K562 (cell line): ENCODE measurements around the gene COL5A3. TPM values are rescaled to one million over a fixed set of nuclear protein-coding genes. Genes with fewer than 3 reads are reported as not detected.
A peak's percentile ranks its signal among the peaks of the same experiment; 100 is the strongest.

Source experiments
- ATAC-seq: fragments of 200-7000 bp; cut with Tn5 transposase; 3 replicates; pipeline ENCODE4 v1.9.1; 2020; ENCODE audit warnings: moderate library complexity
- BruUV-seq: library from RNA; stranded (reverse); fragments of 400-500 nt; replicated peaks from 2 replicates; lab custom pipeline; 2021; lab: Mats Ljungman, UMichigan
- CTCF ChIA-PET: fragments of 300-600 bp; formaldehyde crosslinking; extraction: SDS; loops from one replicate; lab custom pipeline; 2021; ENCODE audit warnings: low intra/inter-chr PET ratio; lab: Yijun Ruan, JAX
- POLR2A ChIA-PET: fragments of 300-600, 350-650 bp; sonication (Branson Sonifier 250); formaldehyde crosslinking; extraction: SDS; loops from one replicate; lab custom pipeline; 2021; ENCODE audit warnings: antibody characterized with exemption, inconsistent platforms; lab: Yijun Ruan, JAX
- DNase-seq, 4 experiments: peaks; one replicate each; pipeline versions ENCODE4 v3.0.0 to v3.0.0-alpha.2; 2011 to 2018; ENCODE audit warnings: low spot score in 3 of 4, mixed read lengths in 3 of 4; ENCODE audit errors: extremely low read depth in 1 of 4
- FAIRE-seq: peaks from 2 replicates; lab custom pipeline; 2011; peaks lifted over from hg19 to GRCh38; lab: Jason Lieb, UNC
- H2AFZ ChIP-seq: 2 replicates; pipeline ENCODE4 v1.6.0; 2011; ENCODE audit warnings: low read depth, low read length, control low read depth, inconsistent platforms
- H3K27ac ChIP-seq: fragments of 200-600 bp; 3 replicates; pipeline ENCODE4 v1.8.0; 2011; ENCODE audit warnings: low read depth, mild to moderate bottlenecking, control low read depth, inconsistent platforms, low read length, moderate library complexity, mixed read lengths; ENCODE audit errors: extremely low read depth
- H3K27me3 ChIP-seq, 2 experiments: fragments of 300-600 bp in 1 of 2; 2 replicates in 1 of 2; 3 replicates in 1 of 2; pipeline versions ENCODE4 v1.6.0 to v1.8.0; 2011; ENCODE audit warnings: inconsistent platforms in 2 of 2, low read length in 2 of 2, mild to moderate bottlenecking in 1 of 2, mixed read lengths in 1 of 2, moderate library complexity in 1 of 2; ENCODE audit not compliant: control insufficient read depth in 2 of 2, insufficient read depth in 2 of 2
- H3K36me3 ChIP-seq: fragments of 300-600 bp; 3 replicates; pipeline ENCODE4 v1.8.0; 2011; ENCODE audit warnings: mild to moderate bottlenecking, low read length, inconsistent platforms; ENCODE audit not compliant: control insufficient read depth, insufficient read depth
- H3K4me1 ChIP-seq, 2 experiments: fragments of 200-600 bp in 1 of 2; replicated peaks in 1 of 2; 2 replicates in 1 of 2; 3 replicates in 1 of 2; pipeline versions ENCODE4 v1.5.1 to v1.8.0; 2011; ENCODE audit warnings: inconsistent platforms in 2 of 2, low read length in 2 of 2, mild to moderate bottlenecking in 1 of 2, mixed read lengths in 1 of 2, moderate library complexity in 1 of 2; ENCODE audit not compliant: control insufficient read depth in 2 of 2, insufficient read depth in 2 of 2
- H3K4me2 ChIP-seq: 2 replicates; pipeline ENCODE4 v1.6.1; 2011; ENCODE audit warnings: low read length, control low read depth, inconsistent platforms, mixed read lengths; ENCODE audit not compliant: insufficient read depth
- H3K4me3 ChIP-seq: fragments of 200-600 bp; sonication (generic), shearing (Covaris generic); 2 replicates; pipeline ENCODE4 v1.5.1; 2016; ENCODE audit warnings: control low read depth, inconsistent platforms
- H3K79me2 ChIP-seq: fragments of 200-600 bp; 3 replicates; pipeline ENCODE4 v1.8.0; 2011; ENCODE audit warnings: low read length, inconsistent platforms; ENCODE audit not compliant: control insufficient read depth, insufficient read depth
- H3K9ac ChIP-seq, 2 experiments: 2 replicates each; pipeline versions ENCODE4 v1.6.0 to v1.6.1; 2011; ENCODE audit warnings: low read depth in 2 of 2, low read length in 2 of 2, control low read depth in 1 of 2, inconsistent platforms in 1 of 2, mild to moderate bottlenecking in 1 of 2, mixed read lengths in 1 of 2; ENCODE audit not compliant: insufficient read depth in 1 of 2
- H3K9me1 ChIP-seq: one replicate; pipeline ENCODE4 v1.6.0; 2011; ENCODE audit warnings: inconsistent platforms, mild to moderate bottlenecking, low read length, moderate library complexity; ENCODE audit not compliant: control insufficient read depth, insufficient read depth
- H3K9me3 ChIP-seq: replicated peaks from 2 replicates; pipeline ENCODE4 v1.5.1; 2011; ENCODE audit warnings: low read depth, low read length, inconsistent platforms; ENCODE audit not compliant: control insufficient read depth, insufficient read depth
- H4K20me1 ChIP-seq: replicated peaks from 2 replicates; pipeline ENCODE4 v1.6.1; 2011; ENCODE audit warnings: low read length, inconsistent platforms, mixed read lengths; ENCODE audit not compliant: control insufficient read depth, insufficient read depth
- BCOR ChIP-seq: fragments of 450-650 bp; IDR thresholded peaks from 2 replicates; pipeline ENCODE4 v1.6.1; 2016
- CEBPB ChIP-seq: fragments of 450-650 bp; IDR thresholded peaks from 2 replicates; pipeline ENCODE4 v1.6.1; 2016; ENCODE audit warnings: missing genetic modification characterization, missing compliant biosample characterization
- CEBPG ChIP-seq, 3 experiments: fragments of 200-800 bp in 1 of 3; sonication (Bioruptor generic) in 1 of 3; sonication (generic) in 1 of 3; formaldehyde crosslinking in 1 of 3; IDR thresholded peaks in 2 of 3; conservative IDR thresholded peaks in 1 of 3; 2 replicates each; pipeline versions ENCODE4 v1.6.1 to v1.8.0; 2016 to 2022; ENCODE audit warnings: missing compliant biosample characterization in 2 of 3, missing genetic modification characterization in 2 of 3, mild to moderate bottlenecking in 1 of 3, missing genetic modification reagents in 1 of 3
- ILF3 ChIP-seq: fragments of 450-650 bp; IDR thresholded peaks from 2 replicates; pipeline ENCODE4 v1.6.1; 2018; ENCODE audit warnings: antibody characterized with exemption, mild to moderate bottlenecking, moderate library complexity, borderline replicate concordance
- MEF2D ChIP-seq: conservative IDR thresholded peaks from 2 replicates; pipeline ENCODE4 v1.6.1; 2016; ENCODE audit warnings: low read depth, missing genetic modification characterization, missing compliant biosample characterization
- MXD1 ChIP-seq: fragments of 250-450 bp; sonication (Bioruptor Pico); IDR thresholded peaks from 2 replicates; pipeline ENCODE4 v1.8.0; 2021; ENCODE audit warnings: borderline replicate concordance, mild to moderate bottlenecking, moderate library complexity; ENCODE audit not compliant: poor library complexity, severe bottlenecking
- RERE ChIP-seq: sonication (generic); formaldehyde crosslinking; IDR thresholded peaks from 2 replicates; pipeline ENCODE4 v1.8.0; 2023; ENCODE audit warnings: missing genetic modification reagents, mild to moderate bottlenecking, borderline replicate concordance
- XRCC4 ChIP-seq: IDR thresholded peaks from one replicate; pipeline ENCODE4 v1.6.1; 2011; ENCODE audit not compliant: insufficient read depth, insufficient read length; ENCODE audit errors: extremely low read depth
- ZNF146 ChIP-seq: IDR thresholded peaks from one replicate; pipeline ENCODE4 v1.6.1; 2018; ENCODE audit warnings: missing compliant biosample characterization; ENCODE audit not compliant: unreplicated experiment
- ZNF232 ChIP-seq: sonication (generic); formaldehyde crosslinking; IDR thresholded peaks from 2 replicates; pipeline ENCODE4 v1.8.0; 2022; ENCODE audit warnings: mild to moderate bottlenecking, missing genetic modification reagents
- ZNF280A ChIP-seq: fragments of 450-650 bp; IDR thresholded peaks from 2 replicates; pipeline ENCODE4 v1.6.1; 2018; ENCODE audit warnings: mild to moderate bottlenecking, low read depth; ENCODE audit not compliant: partially characterized antibody
- WGBS: fragments of 100-300 bp; shearing (Covaris generic); methylation state at CpG from one replicate; pipeline ENCODE4 v1.1.6; 2016; ENCODE audit warnings: low coverage, mixed read lengths; ENCODE audit not compliant: insufficient coverage; ENCODE audit errors: missing lambda C conversion rate; 5-methylcytosine and 5-hydroxymethylcytosine counted together
- in situ Hi-C: fragments of 300-500 bp; cut with MboI; formaldehyde crosslinking; loops from 4 replicates; pipeline ENCODE4 v1.15.0; 2018; ENCODE audit warnings: inconsistent platforms, mixed read lengths
- intact Hi-C: fragments of 100-400 bp; cut with micrococcal nuclease; formaldehyde crosslinking; loops from 2 replicates; pipeline ENCODE4 v1.14.2; 2022
- polyA plus RNA-seq, 8 experiments: library from polyadenylated mRNA; depleted of rRNA in 4 of 8; stranded (reverse) in 5 of 8; unstranded in 3 of 8; fragments of >200 nt; fragmentation: Nextera tagmentation in 2 of 8; fragmentation: Illumina TruSeq in 1 of 8; extraction: Ambion mirVana in 2 of 8; extraction: Trizol in 1 of 8; gene quantifications; 2 replicates each; pipeline versions ENCODE4 v1.2.1 to v1.2.3, GENCODE V29; 2011 to 2014; ENCODE audit warnings: inconsistent platforms in 1 of 8, missing spikeins in 1 of 8
- total RNA-seq, 7 experiments: library from RNA; depleted of rRNA in 6 of 7; stranded (reverse); fragments of >200 nt in 6 of 7; fragmentation: Illumina TruSeq in 2 of 7; extraction: Trizol in 2 of 7; gene quantifications; 2 replicates each; pipeline versions ENCODE4 v1.2.1 to v1.2.3, GENCODE V29; 2011 to 2021; ENCODE audit warnings: low replicate concordance in 1 of 7

COL5A3 gene
- total and polyA plus RNA-seq, 9 of the 15 experiments (the other 6 are each of a cell fraction or from before 2014, with no cell fraction given) = 0.01 to 0.02 TPM; not detected in 7

- Histone ChIP-seq H3K4me2 (no peak overlapping the region), H3K27ac (no peak overlapping the region), H3K9me3 (no peaks in the 10 kb centered on the region), H4K20me1 (no peaks in the 10 kb centered on the region), H3K9ac (no peak overlapping the region), H3K4me1 (peaks cover 3 to 6% of the 10 kb centered on the region in 2 experiments; a peak in 3 of 5 replicates), H3K79me2 (no peaks in the 10 kb centered on the region), H3K4me3 (no peak overlapping the region), H2AFZ (no peak overlapping the region), H3K27me3 (peaks cover 2 to 23% of the 10 kb centered on the region in 2 experiments), H3K36me3 (no peaks in the 10 kb centered on the region), H3K9me1 (no peaks in the 10 kb centered on the region)
- FAIRE-seq (no peak), ATAC-seq (no peak), DNase-seq (no peak)
- BruUV-seq = no TSS peak
- ChIA-PET POLR2A (interaction anchor here (1.4 kb wide), 1 partner anchor 8 kb away, joined by 3 read pairs; no protein-coding TSS in a partner anchor), CTCF (no interaction called here)
- intact Hi-C loops (no loop called here), in situ Hi-C loops (no loop called here)
- TF ChIP-seq CEBPB (peak; percentile 79), MXD1 (CRISPR knock-in tag) (no peak), MEF2D (tag) (no peak), RERE (CRISPR knock-in tag) (no peak), BCOR (no peak), CEBPG (CRISPR knock-in tag; IDR thresholded peaks at IDR 0.05) (no peak), CEBPG (tag; conservative IDR thresholded peaks at IDR 0.05 in 1 of 2, IDR thresholded peaks at IDR 0.05 in 1 of 2) (peak; percentile 21 to 61; a peak in 3 of 4 replicates), ZNF232 (CRISPR knock-in tag) (peak; percentile 99), XRCC4 (no peak), ZNF280A (no peak), ILF3 (no peak), ZNF146 (no peak)
- WGBS = 9% methylated on average over 5 of the region's 5 CpGs
These were observed 58.0 kb downstream of the COL5A3 start for GRCh38 chr19:9952276-9952675.
